WTC11 (cell line): Measurements from ENCODE around the gene RBM19.

Experiments
- JUN ChIP-seq: sonication (generic); formaldehyde crosslinking; IDR thresholded peaks from 2 replicates; pipeline ENCODE4 v1.8.0; 2023; ENCODE audit warnings: mild to moderate bottlenecking, missing genetic modification reagents
- TF ChIP-seq, protein P1 (sequence below): fragments of 200-600 bp; IDR thresholded peaks from 2 replicates; pipeline ENCODE4 v1.8.0; 2022; ENCODE audit warnings: antibody characterized with exemption
- TF ChIP-seq, protein P2 (sequence below): sonication (generic); formaldehyde crosslinking; IDR thresholded peaks from 2 replicates; pipeline ENCODE4 v1.8.0; 2022; ENCODE audit warnings: mild to moderate bottlenecking, missing genetic modification reagents

DNA sequence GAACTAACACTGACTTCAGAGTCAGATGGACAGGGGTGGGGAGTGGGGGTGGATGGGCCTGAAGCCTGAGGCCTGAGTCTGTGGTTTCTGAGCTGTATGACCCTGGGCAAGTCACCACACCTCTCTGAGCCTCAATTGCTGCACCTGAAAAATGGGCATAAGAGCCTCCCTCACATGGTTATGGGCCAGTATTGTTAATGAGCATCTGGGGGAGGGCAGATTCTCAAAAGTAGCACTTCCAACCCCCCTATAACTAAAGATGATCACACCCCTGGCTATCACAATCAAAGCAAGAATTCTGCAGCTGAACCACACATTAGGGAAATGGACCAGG is 168.6 kb downstream of the RBM19 start:
- TF ChIP-seq, protein P1, sequence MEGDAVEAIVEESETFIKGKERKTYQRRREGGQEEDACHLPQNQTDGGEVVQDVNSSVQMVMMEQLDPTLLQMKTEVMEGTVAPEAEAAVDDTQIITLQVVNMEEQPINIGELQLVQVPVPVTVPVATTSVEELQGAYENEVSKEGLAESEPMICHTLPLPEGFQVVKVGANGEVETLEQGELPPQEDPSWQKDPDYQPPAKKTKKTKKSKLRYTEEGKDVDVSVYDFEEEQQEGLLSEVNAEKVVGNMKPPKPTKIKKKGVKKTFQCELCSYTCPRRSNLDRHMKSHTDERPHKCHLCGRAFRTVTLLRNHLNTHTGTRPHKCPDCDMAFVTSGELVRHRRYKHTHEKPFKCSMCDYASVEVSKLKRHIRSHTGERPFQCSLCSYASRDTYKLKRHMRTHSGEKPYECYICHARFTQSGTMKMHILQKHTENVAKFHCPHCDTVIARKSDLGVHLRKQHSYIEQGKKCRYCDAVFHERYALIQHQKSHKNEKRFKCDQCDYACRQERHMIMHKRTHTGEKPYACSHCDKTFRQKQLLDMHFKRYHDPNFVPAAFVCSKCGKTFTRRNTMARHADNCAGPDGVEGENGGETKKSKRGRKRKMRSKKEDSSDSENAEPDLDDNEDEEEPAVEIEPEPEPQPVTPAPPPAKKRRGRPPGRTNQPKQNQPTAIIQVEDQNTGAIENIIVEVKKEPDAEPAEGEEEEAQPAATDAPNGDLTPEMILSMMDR: no peak
- TF ChIP-seq, protein P2, sequence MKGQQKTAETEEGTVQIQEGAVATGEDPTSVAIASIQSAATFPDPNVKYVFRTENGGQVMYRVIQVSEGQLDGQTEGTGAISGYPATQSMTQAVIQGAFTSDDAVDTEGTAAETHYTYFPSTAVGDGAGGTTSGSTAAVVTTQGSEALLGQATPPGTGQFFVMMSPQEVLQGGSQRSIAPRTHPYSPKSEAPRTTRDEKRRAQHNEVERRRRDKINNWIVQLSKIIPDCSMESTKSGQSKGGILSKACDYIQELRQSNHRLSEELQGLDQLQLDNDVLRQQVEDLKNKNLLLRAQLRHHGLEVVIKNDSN (CRISPR knock-in tag): no peak
- no peak for TF ChIP-seq JUN (CRISPR knock-in tag)
